HG03558 (cell line): ENCODE measurements around the gene NDUFAF7.
"Not testable (repeated sequence)": the region's sequence is repeated elsewhere in the genome, so short reads cannot be mapped to it uniquely, and the experiment has no call there.

Experiments used
- ATAC-seq: cut with Tn5 transposase; IDR thresholded peaks from one replicate; pipeline ENCODE4 v1.9.1; 2021; ENCODE audit warnings: moderate number of reproducible peaks; ENCODE audit not compliant: unreplicated experiment; ENCODE audit errors: extremely low read depth

Gene NDUFAF7

DNA sequence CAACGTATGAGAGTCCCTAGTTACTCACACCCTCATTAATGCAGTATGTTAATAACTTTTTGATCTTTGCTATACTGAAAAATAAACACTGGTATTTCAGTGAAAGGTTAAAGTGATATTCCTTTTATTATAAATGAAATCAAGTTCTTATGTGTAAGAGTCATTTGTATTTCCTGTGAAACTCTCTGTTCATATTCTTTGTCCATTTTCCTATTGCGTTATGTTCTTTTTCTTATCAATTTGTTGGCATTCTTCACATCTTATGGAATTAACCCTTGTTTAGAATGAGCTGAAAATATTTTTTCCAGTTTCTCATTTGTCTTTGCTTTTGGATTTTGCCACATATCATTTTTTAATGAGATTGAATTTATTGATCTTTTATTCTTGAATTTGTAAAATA, 44.8 kb downstream of the NDUFAF7 start:
- ATAC-seq = no peak

DNA sequence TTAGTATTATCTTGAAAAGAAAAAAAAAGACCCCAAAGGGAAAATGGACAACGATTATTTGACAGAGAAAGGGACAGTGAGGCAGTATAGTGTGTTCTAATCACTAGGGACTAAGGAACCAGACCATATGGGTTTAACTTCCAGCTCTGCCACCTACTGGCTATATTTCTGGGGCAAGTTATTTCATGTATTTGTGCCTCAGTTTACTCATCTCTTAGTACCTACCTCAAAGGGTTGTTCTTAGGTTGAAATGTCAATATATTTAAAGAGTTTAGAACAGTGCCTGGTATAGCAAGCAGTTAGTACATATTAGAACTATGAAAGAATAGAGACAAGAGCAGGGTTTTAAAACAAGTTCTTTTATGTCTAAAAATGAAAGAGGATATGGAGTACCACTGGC, 50.5 kb downstream of the NDUFAF7 start:
- no peak for ATAC-seq

DNA sequence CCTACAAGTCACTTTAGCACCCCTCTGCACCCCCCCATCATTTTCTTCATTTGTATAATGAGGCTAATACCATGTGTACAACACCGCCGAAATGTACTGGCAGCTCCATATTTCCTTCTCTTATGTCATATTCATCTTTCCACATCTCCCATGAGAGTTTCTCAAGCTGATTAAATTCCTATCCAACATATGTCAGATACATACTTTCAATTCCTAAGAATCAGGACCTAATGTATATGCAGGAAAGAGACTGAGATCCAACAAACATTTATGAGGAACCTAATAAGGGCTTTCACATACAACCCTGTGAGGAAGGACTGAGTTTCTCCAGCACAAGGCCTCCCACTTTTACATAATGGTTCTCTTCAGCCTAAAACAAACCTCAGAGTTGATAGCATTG, 51.3 kb downstream of the NDUFAF7 start:
- no peak for ATAC-seq

DNA sequence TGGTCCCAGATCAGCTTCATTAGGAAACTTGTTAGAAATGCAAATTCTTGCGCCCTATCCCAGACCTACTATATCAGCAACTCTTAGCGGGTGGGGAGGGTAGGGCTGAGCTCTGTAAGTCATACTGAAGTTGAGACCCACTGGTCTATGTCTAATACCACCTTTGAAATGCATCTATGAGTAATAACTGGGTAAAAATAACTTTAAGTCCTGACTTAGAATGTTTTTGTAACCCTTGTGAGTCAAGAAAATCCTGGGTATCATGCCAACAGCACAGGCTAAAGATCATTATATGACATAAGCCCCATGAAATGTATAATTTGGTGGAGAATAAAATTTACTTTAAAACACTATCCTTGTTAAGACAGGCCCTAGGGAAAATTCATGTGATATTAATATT, 51.7 kb downstream of the NDUFAF7 start:
- ATAC-seq = no peak

DNA sequence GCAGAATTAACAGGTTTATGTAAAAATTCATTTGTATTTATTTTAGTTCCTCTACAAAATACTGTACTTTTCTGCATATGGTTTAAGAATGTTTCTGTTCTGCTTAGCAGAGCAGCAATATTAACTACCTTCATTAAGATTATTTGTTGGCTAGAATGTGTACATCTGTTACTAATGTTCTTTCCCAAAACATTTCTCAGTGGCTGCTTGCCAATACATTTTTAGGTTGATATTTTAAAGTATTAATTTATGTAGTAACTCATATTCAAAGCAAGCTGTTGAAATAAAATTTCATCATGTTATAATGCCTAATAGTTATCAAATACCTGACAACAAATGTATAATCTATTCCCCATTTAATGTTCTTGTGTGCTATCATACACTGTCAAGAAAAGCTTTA, 52.9 kb downstream of the NDUFAF7 start:
- no peak for ATAC-seq

DNA sequence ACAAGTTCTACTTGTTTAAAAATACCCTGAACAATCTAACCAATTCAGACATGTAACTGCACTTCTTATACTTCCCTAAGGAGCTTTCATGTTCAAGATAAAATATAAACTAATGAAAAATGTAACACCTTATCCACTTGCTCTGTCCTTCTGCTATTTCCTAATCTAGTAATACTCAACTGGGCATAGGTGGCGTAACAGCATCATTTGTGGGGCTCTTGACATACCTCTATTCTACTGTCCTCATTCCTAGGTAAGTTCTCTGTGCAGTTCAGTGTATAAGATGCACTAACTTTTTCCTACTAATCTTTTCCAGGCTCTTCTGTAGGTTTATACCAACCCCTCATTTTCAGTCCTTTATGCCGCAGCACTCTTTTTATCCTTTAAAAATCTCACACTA, 56.5 kb downstream of the NDUFAF7 start:
- no peak for ATAC-seq

DNA sequence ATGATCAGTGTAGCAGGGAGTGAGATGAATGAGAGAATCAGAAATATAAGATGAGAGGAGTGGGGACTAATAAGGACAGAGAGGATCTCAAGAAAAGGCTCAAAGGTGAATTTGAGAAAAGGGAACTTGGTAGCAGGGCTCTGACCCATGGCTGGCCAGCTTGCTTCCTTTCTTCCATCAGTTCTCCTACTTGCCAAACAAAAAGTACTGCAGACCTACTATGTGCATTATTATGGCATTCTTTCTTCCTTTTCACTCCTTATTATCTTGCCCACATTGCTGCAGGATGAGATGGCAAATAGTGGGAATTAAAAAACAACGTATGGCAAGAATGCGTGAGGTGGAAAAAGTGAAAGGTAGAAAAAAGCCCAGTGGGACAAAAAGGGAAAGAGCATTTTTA, 60.2 kb downstream of the NDUFAF7 start:
- no peak for ATAC-seq

DNA sequence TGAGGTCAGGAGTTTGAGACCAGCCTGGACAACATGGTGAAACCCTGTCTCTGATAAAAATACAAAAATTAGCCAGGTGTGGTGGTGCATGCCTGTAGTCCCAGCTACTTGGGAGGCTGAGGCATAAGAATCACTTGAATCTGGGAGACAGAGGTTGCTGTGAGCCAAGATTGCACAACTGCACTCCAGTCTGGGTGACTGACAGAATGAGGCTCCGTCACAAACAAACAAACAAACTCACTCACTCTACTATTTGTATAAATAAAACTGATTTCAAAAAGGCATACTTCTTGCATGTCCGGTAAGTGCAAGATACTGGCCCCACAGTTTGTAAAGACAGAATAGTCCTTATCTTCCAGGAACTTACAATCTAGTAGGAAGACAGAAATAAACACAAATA, 63.4 kb downstream of the NDUFAF7 start:
- not testable (repeated sequence) for ATAC-seq

DNA sequence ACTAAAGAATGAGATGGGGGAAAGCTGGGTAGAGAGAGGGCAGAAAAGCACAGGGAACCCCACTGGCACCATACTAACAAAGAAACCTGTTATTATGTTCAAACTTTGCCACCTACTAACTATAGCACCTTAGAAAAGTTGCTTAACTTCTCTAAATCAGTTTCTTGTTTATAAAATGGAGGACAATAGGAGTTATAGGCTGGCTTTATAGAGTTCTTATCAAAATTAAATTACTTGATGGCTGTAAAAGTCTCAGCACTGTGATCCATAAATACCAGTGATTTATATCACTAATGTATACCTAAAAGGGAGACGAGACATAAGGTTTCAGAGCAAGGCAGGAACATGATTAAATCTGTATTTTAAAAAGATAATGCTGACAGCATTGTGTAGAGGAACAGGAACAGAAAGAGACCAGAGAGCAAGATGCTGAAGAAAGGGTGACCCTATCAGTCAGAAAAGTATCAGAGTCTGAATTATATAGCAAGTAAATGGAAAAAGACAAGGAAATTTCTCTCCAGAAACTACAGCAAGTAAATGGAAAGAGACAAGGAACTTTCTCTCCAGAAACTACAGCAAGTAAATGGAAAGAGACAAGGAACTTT, 64.1 kb downstream of the NDUFAF7 start:
- ATAC-seq = no peak

DNA sequence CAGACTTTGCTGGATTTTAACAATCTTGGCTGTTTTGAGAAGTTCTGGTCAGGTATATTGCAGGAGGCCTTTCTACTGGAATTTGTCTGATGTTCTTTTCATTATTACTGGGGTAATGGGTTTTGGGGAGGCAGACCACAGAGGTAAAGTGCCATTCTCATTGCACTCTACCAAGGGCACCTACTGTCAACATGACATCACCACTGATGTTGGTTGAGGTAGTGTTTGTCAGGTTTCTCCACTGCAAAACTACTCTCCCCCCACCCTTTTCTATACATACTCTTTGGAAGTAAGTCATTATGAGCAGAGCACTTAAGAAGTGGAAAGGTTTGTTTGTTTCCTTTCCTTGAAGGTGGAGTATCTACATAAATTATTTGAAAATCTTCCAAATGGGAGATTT, 66.2 kb downstream of the NDUFAF7 start:
- no peak for ATAC-seq
